H1 (cell line): Measurements from ENCODE around the gene MCCC1. TPM values are rescaled to one million over a fixed set of nuclear protein-coding genes. Genes with fewer than 3 reads are reported as not detected.

Source experiments
- CHD7 ChIP-seq: fragments of 300-600 bp; sonication (generic); IDR thresholded peaks from 2 replicates; pipeline ENCODE4 v1.7.1; 2012; ENCODE audit warnings: low read length, moderate library complexity, mild to moderate bottlenecking, inconsistent platforms; ENCODE audit not compliant: insufficient replicate concordance
- MAX ChIP-seq: IDR thresholded peaks from 2 replicates; pipeline ENCODE4 v1.6.1; 2012; ENCODE audit warnings: inconsistent platforms
- TEAD4 ChIP-seq: IDR thresholded peaks from 2 replicates; pipeline ENCODE4 v1.6.1; 2012; ENCODE audit warnings: low read depth, low read length, inconsistent platforms, mixed read lengths
- USF2 ChIP-seq: IDR thresholded peaks from 2 replicates; pipeline ENCODE4 v1.6.1; 2011; ENCODE audit warnings: low read length, improper control_type of control experiment
- YY1 ChIP-seq: IDR thresholded peaks from 2 replicates; pipeline ENCODE4 v1.6.1; 2011; ENCODE audit warnings: low read depth, mild to moderate bottlenecking, low read length
- polyA plus RNA-seq, 7 experiments: library from polyadenylated mRNA; depleted of rRNA in 3 of 7; stranded (reverse) in 5 of 7; unstranded in 2 of 7; fragments of >200 nt in 5 of 7; fragments of 200-250 nt in 2 of 7; gene quantifications; 1 replicate in 5 of 7; 2 replicates in 1 of 7; 4 replicates in 1 of 7; pipeline versions ENCODE4 v1.2.1 to v1.2.3, GENCODE V29; 2011 to 2013; ENCODE audit warnings: missing spikeins in 2 of 7, mixed read lengths in 2 of 7
- total RNA-seq: library from RNA; stranded (reverse); fragmentation: NEBNext Ultra II Directional; extraction: Animal tissue kit (Norgen Biotek cat#: 25700); gene quantifications from 2 replicates; pipeline ENCODE4 v1.2.1, GENCODE V29; 2021

MCCC1 gene
- total and polyA plus RNA-seq, 2 of the 8 experiments (the other 6 are each of a cell fraction or from before 2014, with no cell fraction given) = 10.8 to 21.5 TPM

- no peak for TF ChIP-seq CHD7
- TF ChIP-seq YY1 = peak; percentile 65; the same call in 1 of the 2 replicates
- peak; percentile 56; the same call in 1 of the 2 replicates for TF ChIP-seq MAX
- no peak for TF ChIP-seq TEAD4
- TF ChIP-seq USF2 = no peak
These were observed 15.3 kb upstream of the MCCC1 start (continued) for GRCh38 chr3:183114384-183115178.
